Measurements from ENCODE around the gene PJA2. TPM values are rescaled to one million over a fixed set of nuclear protein-coding genes. Genes with fewer than 3 reads are reported as not detected.
A peak's percentile ranks its signal among the peaks of the same experiment; 100 is the strongest.

Gene PJA2
- total RNA-seq, 4 donors from 2014 or later, result 37.6 to 64.9 (median 58.7) TPM

- Histone ChIP-seq H3K4me1 (peaks cover 0 to 7% of the 10 kb centered on the region in 2 donors), H3K36me3 (peaks cover 0 to 4% of the 10 kb centered on the region in 2 donors), H3K27ac (no peak overlapping the region), H3K27me3 (no peaks in the 10 kb centered on the region), H3K9me3 (no peaks in the 10 kb centered on the region), H3K4me3 (no peak overlapping the region)
- TF ChIP-seq CTCF (IDR thresholded peaks at IDR 0.05 in 4 of 5, conservative IDR thresholded peaks at IDR 0.05 in 1 of 5), result no peak
- TF ChIP-seq POLR2A (IDR thresholded peaks at IDR 0.05), result no peak
- intact Hi-C loops (cut with DNase I; ENCODE audit: low total_unique reads) (no loop called here), in situ Hi-C loops (cut with MboI; ENCODE audit: low sequenced_read_pairs in 4 of 4) (no loop called here)
- ATAC-seq (peak; percentile 34 to 45), DNase-seq (no peak)
Measured at GRCh38 chr5:109329333-109330237, 80.2 kb downstream of the PJA2 start.

GRCh38 chr5:109328626-109329025 is 81.1 kb downstream of the PJA2 start:
- in situ Hi-C loops (cut with MboI; ENCODE audit: low sequenced_read_pairs in 4 of 4), result no loop called here
- Histone ChIP-seq H3K27me3 (no peaks in the 10 kb centered on the region), H3K4me3 (no peak overlapping the region), H3K27ac (no peak overlapping the region), H3K4me1 (peaks cover 0 to 7% of the 10 kb centered on the region in 2 donors), H3K36me3 (peaks cover 0 to 3% of the 10 kb centered on the region in 2 donors), H3K9me3 (no peaks in the 10 kb centered on the region)
- TF ChIP-seq POLR2A (IDR thresholded peaks at IDR 0.05) (no peak), CTCF (IDR thresholded peaks at IDR 0.05 in 4 of 5, conservative IDR thresholded peaks at IDR 0.05 in 1 of 5) (no peak)
- DNase-seq (no peak), ATAC-seq (no peak)
- intact Hi-C loops (cut with DNase I; ENCODE audit: low total_unique reads), result no loop called here

- Histone ChIP-seq H3K4me3 (no peak overlapping the region), H3K4me1 (peaks cover 0 to 7% of the 10 kb centered on the region in 2 donors), H3K36me3 (no peaks in the 10 kb centered on the region), H3K9me3 (no peaks in the 10 kb centered on the region), H3K27me3 (no peaks in the 10 kb centered on the region), H3K27ac (peak overlapping the region in 2 of 4 donors; percentile 28 to 39)
- intact Hi-C loops (cut with DNase I; ENCODE audit: low total_unique reads), result no loop called here
- DNase-seq, result no peak
- TF ChIP-seq CTCF (IDR thresholded peaks at IDR 0.05 in 4 of 5, conservative IDR thresholded peaks at IDR 0.05 in 1 of 5) (no peak), POLR2A (IDR thresholded peaks at IDR 0.05) (no peak)
- no peak for ATAC-seq
- in situ Hi-C loops (cut with MboI; ENCODE audit: low sequenced_read_pairs in 4 of 4), result no loop called here
Measured at GRCh38 chr5:109327570-109327969, 82.2 kb downstream of the PJA2 start.

GRCh38 chr5:109326919-109327318 is 82.9 kb downstream of the PJA2 start:
- in situ Hi-C loops (cut with MboI; ENCODE audit: low sequenced_read_pairs in 4 of 4) (no loop called here), intact Hi-C loops (cut with DNase I; ENCODE audit: low total_unique reads) (no loop called here)
- peak overlapping the region in 2 of 4 donors; percentile 28 to 39 for H3K27ac ChIP-seq
- TF ChIP-seq CTCF (IDR thresholded peaks at IDR 0.05 in 4 of 5, conservative IDR thresholded peaks at IDR 0.05 in 1 of 5) (no peak), POLR2A (IDR thresholded peaks at IDR 0.05) (no peak)
- DNase-seq (no peak), ATAC-seq (peak in 1 of 2 donors; percentile 11)
- H3K4me1 ChIP-seq, result peaks cover 0 to 7% of the 10 kb centered on the region in 2 donors
- no peak overlapping the region for H3K4me3 ChIP-seq
- H3K27me3 ChIP-seq, result no peaks in the 10 kb centered on the region
- H3K36me3 ChIP-seq, result no peaks in the 10 kb centered on the region
- H3K9me3 ChIP-seq, result no peaks in the 10 kb centered on the region
